HG02884 (cell line): ENCODE measurements around the gene SLC16A5.

Experiments
- ATAC-seq: cut with Tn5 transposase; IDR thresholded peaks from one replicate; pipeline ENCODE4 v1.9.1; 2021; ENCODE audit warnings: mild to moderate bottlenecking, moderate library complexity; ENCODE audit not compliant: unreplicated experiment

SLC16A5 gene

DNA sequence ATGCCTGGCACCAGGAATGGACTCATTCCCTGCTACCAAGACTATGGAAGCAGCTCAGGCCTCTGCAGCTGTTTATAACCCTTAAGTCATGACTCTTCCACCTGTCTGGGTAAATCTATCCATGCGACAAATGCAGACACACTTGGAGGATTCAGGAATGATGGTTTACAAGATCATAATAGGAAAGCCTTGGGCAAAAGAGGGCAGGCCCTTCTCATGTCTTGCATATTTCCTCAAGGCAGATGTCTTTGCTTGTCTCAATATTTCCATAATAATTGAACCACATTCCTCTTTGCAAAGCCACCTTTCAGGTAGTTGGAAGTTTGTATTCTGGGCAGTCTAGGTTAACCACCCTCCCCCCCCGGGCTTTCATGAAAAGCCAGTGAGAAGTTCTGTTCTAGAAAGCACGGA, 67.4 kb downstream of the SLC16A5 start:
- ATAC-seq: no peak
